PC-9 (cell line): Measurements from ENCODE around the gene TENT4A. TPM values are rescaled to one million over a fixed set of nuclear protein-coding genes. Genes with fewer than 3 reads are reported as not detected.
A peak's percentile ranks its signal among the peaks of the same experiment; 100 is the strongest.

Source experiments
- BruUV-seq: library from RNA; stranded (reverse); fragments of 400-500 nt; replicated peaks from 2 replicates; lab custom pipeline; 2021; lab: Mats Ljungman, UMichigan
- CTCF ChIA-PET: fragments of 300-600 bp; sonication (Branson Sonifier 250); formaldehyde crosslinking; loops from one replicate; lab custom pipeline; 2022; ENCODE audit warnings: antibody characterized with exemption; lab: Charles Lee
- POLR2A ChIA-PET: fragments of 300-600 bp; sonication (Branson Sonifier 250); formaldehyde crosslinking; loops from one replicate; lab custom pipeline; 2022; ENCODE audit warnings: antibody characterized with exemption; ENCODE audit not compliant: unreplicated experiment; lab: Charles Lee
- DNase-seq, 2 experiments: peaks; one replicate each; pipeline versions ENCODE4 v3.0.0 to v3.0.0-alpha.2; 2015 to 2022; ENCODE audit warnings: mixed read lengths in 1 of 2
- H2AFZ ChIP-seq: fragments of 200-600 bp; sonication (generic); 2 replicates; pipeline ENCODE4 v1.8.1; 2017; ENCODE audit warnings: antibody characterized with exemption
- H3F3A ChIP-seq: fragments of 200-600 bp; sonication (generic); 2 replicates; pipeline ENCODE4 v1.8.1; 2017; ENCODE audit warnings: antibody characterized with exemption, mild to moderate bottlenecking, low read depth; ENCODE audit not compliant: insufficient read depth
- H3K27ac ChIP-seq: fragments of 200-600 bp; sonication (generic); 2 replicates; pipeline ENCODE4 v1.6.1; 2016; ENCODE audit warnings: mixed run types
- H3K27me3 ChIP-seq: fragments of 200-600 bp; sonication (generic); 2 replicates; pipeline ENCODE4 v1.6.1; 2016; ENCODE audit warnings: low read depth, mixed run types; ENCODE audit not compliant: insufficient read depth
- H3K36me3 ChIP-seq: fragments of 200-600 bp; sonication (generic); 2 replicates; pipeline ENCODE4 v1.6.1; 2016; ENCODE audit warnings: low read depth, mixed run types
- H3K4me1 ChIP-seq: fragments of 200-600 bp; sonication (generic); replicated peaks from 2 replicates; pipeline ENCODE4 v1.6.1; 2016; ENCODE audit warnings: mixed run types; ENCODE audit not compliant: insufficient read depth
- H3K4me2 ChIP-seq: fragments of 200-600 bp; sonication (generic); 2 replicates; pipeline ENCODE4 v1.6.1; 2017; ENCODE audit warnings: mixed run types
- H3K4me3 ChIP-seq: fragments of 200-600 bp; sonication (generic); 2 replicates; pipeline ENCODE4 v1.6.1; 2016; ENCODE audit warnings: mixed run types
- H3K79me2 ChIP-seq: fragments of 200-600 bp; sonication (generic); 2 replicates; pipeline ENCODE4 v1.6.1; 2017; ENCODE audit warnings: low read depth, mixed run types
- H3K9me2 ChIP-seq: fragments of 200-600 bp; sonication (generic); 2 replicates; pipeline ENCODE4 v1.8.1; 2017; ENCODE audit warnings: mild to moderate bottlenecking; ENCODE audit not compliant: insufficient read depth
- H3K9me3 ChIP-seq: fragments of 200-600 bp; sonication (generic); 2 replicates; pipeline ENCODE4 v1.8.1; 2016; ENCODE audit warnings: low read depth; ENCODE audit not compliant: insufficient read depth
- H4K20me1 ChIP-seq: fragments of 200-600 bp; sonication (generic); 2 replicates; pipeline ENCODE4 v1.8.1; 2017; ENCODE audit not compliant: insufficient read depth
- CTCF ChIP-seq: fragments of 200-600 bp; sonication (generic); conservative IDR thresholded peaks from 2 replicates; pipeline ENCODE4 v1.6.1; 2017; ENCODE audit warnings: mixed run types, antibody characterized with exemption, mild to moderate bottlenecking, moderate library complexity
- EZH2 ChIP-seq: fragments of 200-600 bp; sonication (generic); IDR thresholded peaks from 2 replicates; pipeline ENCODE4 v1.8.0; 2017; ENCODE audit warnings: antibody characterized with exemption, low read depth
- intact Hi-C: fragments of 100-400 bp; cut with micrococcal nuclease; formaldehyde crosslinking; loops from one replicate; pipeline ENCODE4 v1.10.0; 2022; ENCODE audit not compliant: unreplicated experiment
- total RNA-seq: library from RNA; stranded (reverse); gene quantifications from 2 replicates; pipeline ENCODE4 v1.2.3, GENCODE V29; 2021

Gene TENT4A
- total RNA-seq, 1 experiment from 2014 or later: 84.8 TPM

GRCh38 chr5:6758236-6758635, 45.0 kb downstream of the TENT4A start:
- no peak for TF ChIP-seq EZH2
- TF ChIP-seq CTCF: no peak
- no peak overlapping the region for H3K27ac ChIP-seq
- POLR2A ChIA-PET: no interaction called here
- no peaks in the 10 kb centered on the region for H3K9me2 ChIP-seq
- H3K4me3 ChIP-seq: no peak overlapping the region
- no TSS peak for BruUV-seq
- H3K79me2 ChIP-seq: no peaks in the 10 kb centered on the region
- H3F3A ChIP-seq: 0 out of 2 replicates have a peak, but pooled peaks cover 11% of the 10 kb centered on the region
- no peak for DNase-seq
- peaks cover 16% of the 10 kb centered on the region; the same call in 1 of the 2 replicates for H3K36me3 ChIP-seq
- intact Hi-C loops: no loop called here
- no peaks in the 10 kb centered on the region for H3K4me1 ChIP-seq
- no peak overlapping the region for H2AFZ ChIP-seq
- no peaks in the 10 kb centered on the region for H4K20me1 ChIP-seq
- H3K9me3 ChIP-seq: no peaks in the 10 kb centered on the region
- CTCF ChIA-PET: no interaction called here
- no peak overlapping the region for H3K4me2 ChIP-seq
- no peaks in the 10 kb centered on the region for H3K27me3 ChIP-seq

GRCh38 chr5:6758706-6759105, 45.5 kb downstream of the TENT4A start:
- no peaks in the 10 kb centered on the region for H3K9me2 ChIP-seq
- H3F3A ChIP-seq: 0 out of 2 replicates have a peak, but pooled peaks cover 11% of the 10 kb centered on the region
- H3K36me3 ChIP-seq: peaks cover 16% of the 10 kb centered on the region; the same call in 1 of the 2 replicates
- intact Hi-C loops: no loop called here
- H3K4me3 ChIP-seq: no peak overlapping the region
- no peaks in the 10 kb centered on the region for H3K9me3 ChIP-seq
- CTCF ChIA-PET: no interaction called here
- H3K4me2 ChIP-seq: no peak overlapping the region
- no peak for DNase-seq
- no peaks in the 10 kb centered on the region for H3K27me3 ChIP-seq
- no TSS peak for BruUV-seq
- no peak overlapping the region for H2AFZ ChIP-seq
- POLR2A ChIA-PET: no interaction called here
- H3K79me2 ChIP-seq: no peaks in the 10 kb centered on the region
- H3K27ac ChIP-seq: no peak overlapping the region
- TF ChIP-seq CTCF: no peak
- no peak for TF ChIP-seq EZH2
- no peaks in the 10 kb centered on the region for H3K4me1 ChIP-seq
- H4K20me1 ChIP-seq: no peaks in the 10 kb centered on the region

- no TSS peak for BruUV-seq
- H4K20me1 ChIP-seq: no peaks in the 10 kb centered on the region
These were observed 46.2 kb downstream of the TENT4A start for GRCh38 chr5:6759401-6759800.

More at GRCh38 chr5:6759401-6759800, 46.2 kb downstream of the TENT4A start:
- Histone ChIP-seq H2AFZ (no peak overlapping the region), H3K4me2 (no peak overlapping the region), H3K79me2 (no peaks in the 10 kb centered on the region), H3K27ac (0 out of 2 replicates have a peak overlapping the region, but pooled peaks have one; percentile 14), H3K4me3 (no peak overlapping the region), H3K4me1 (no peaks in the 10 kb centered on the region), H3K27me3 (no peaks in the 10 kb centered on the region), H3K36me3 (peaks cover 14% of the 10 kb centered on the region; the same call in 1 of the 2 replicates), H3K9me3 (no peaks in the 10 kb centered on the region), H3K9me2 (no peaks in the 10 kb centered on the region), H3F3A (0 out of 2 replicates have a peak, but pooled peaks cover 11% of the 10 kb centered on the region)
- peak; percentile 76 to 81 for DNase-seq
- POLR2A ChIA-PET: no interaction called here
- CTCF ChIA-PET: no interaction called here
- TF ChIP-seq EZH2: no peak
- no peak for TF ChIP-seq CTCF
- intact Hi-C loops: no loop called here
